Measurements from ENCODE around the gene IFIT1. TPM values are rescaled to one million over a fixed set of nuclear protein-coding genes. Genes with fewer than 3 reads are reported as not detected.

IFIT1 gene
- total RNA-seq, 4 donors from 2014 or later = 0.72 to 6.2 (median 4.7) TPM

- TF ChIP-seq CTCF (IDR thresholded peaks at IDR 0.05) = no peak
- TF ChIP-seq POLR2A (IDR thresholded peaks at IDR 0.05) = no peak
- WGBS, 2 donors = 58 to 72% methylated on average over 6 of the region's 6 CpGs
- intact Hi-C loops (cut with DNase I; ENCODE audit: low total_unique reads) = no loop called here
- no peak for DNase-seq (ENCODE audit: low spot score in 2 of 2)
- no peak overlapping the region for H3K4me3 ChIP-seq (ENCODE audit: low read depth, poor library complexity, severe bottlenecking)
Observed at GRCh38 chr10:89363729-89364442, 28.5 kb upstream of the IFIT1 start.

- H3K4me3 ChIP-seq (ENCODE audit: low read depth, poor library complexity, severe bottlenecking) = no peak overlapping the region
- intact Hi-C loops (cut with DNase I; ENCODE audit: low total_unique reads) = no loop called here
- 95 to 98% methylated on average over 1 of the region's 1 CpG for WGBS, 2 donors
- DNase-seq (ENCODE audit: low spot score in 2 of 2) = no peak
- no peak for TF ChIP-seq CTCF (IDR thresholded peaks at IDR 0.05)
- no peak for TF ChIP-seq POLR2A (IDR thresholded peaks at IDR 0.05)
Observed at GRCh38 chr10:89364531-89364930, 27.9 kb upstream of the IFIT1 start.

DNA sequence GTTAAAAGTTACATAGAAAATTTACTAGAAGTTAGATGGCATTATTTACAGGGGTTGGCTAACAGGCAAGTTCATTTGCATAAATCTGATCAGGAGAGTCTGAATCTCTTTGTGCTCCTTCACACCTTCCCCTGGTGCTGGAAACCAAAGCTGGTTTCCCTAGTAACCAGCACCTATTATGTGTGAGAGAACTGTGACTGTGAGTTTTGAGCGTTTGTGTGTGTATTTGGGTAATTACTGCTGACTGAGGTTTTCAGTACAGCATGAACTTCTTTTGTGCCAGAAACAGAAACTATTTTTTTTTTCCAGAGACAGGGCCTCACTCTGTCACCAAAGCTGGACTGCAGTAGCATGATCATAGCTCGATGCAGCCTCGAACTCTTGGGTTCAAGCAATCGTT, 24.9 kb upstream of the IFIT1 start:
- H3K4me3 ChIP-seq (ENCODE audit: low read depth, poor library complexity, severe bottlenecking) = no peak overlapping the region
- intact Hi-C loops (cut with DNase I; ENCODE audit: low total_unique reads) = no loop called here
- 49 to 54% methylated on average over 4 of the region's 4 CpGs for WGBS, 2 donors
- TF ChIP-seq POLR2A (IDR thresholded peaks at IDR 0.05) (no peak), CTCF (IDR thresholded peaks at IDR 0.05) (no peak)
- DNase-seq (ENCODE audit: low spot score in 2 of 2) = no peak

DNA sequence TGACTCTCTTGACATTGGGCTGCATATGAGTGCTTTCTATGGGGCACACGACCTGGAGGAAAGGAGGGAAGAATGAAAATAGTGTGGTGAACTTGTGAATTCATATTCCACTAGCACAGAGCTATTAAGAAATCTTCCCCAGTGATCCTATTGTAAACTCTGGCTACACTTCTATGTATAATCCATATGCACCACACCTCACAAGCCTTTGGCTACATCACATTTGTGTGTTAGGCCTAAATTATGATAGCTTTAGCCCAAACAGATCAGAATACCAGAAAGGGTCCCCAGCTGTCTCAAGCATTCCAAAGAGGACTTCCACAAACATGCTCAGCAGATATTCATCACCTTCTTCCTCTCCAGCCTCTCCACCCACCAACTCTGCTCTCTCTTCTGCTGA, 24.3 kb upstream of the IFIT1 start:
- DNase-seq (ENCODE audit: low spot score in 2 of 2) = no peak
- no peak overlapping the region for H3K4me3 ChIP-seq (ENCODE audit: low read depth, poor library complexity, severe bottlenecking)
- no peak for TF ChIP-seq POLR2A (IDR thresholded peaks at IDR 0.05)
- no peak for TF ChIP-seq CTCF (IDR thresholded peaks at IDR 0.05)
- intact Hi-C loops (cut with DNase I; ENCODE audit: low total_unique reads) = no loop called here
- WGBS, 2 donors = 70 to 82% methylated on average over 1 of the region's 1 CpG

GRCh38 chr10:89369156-89370105, 23.0 kb upstream of the IFIT1 start:
- TF ChIP-seq CTCF (IDR thresholded peaks at IDR 0.05) = no peak
- no peak for TF ChIP-seq POLR2A (IDR thresholded peaks at IDR 0.05)
- 54 to 64% methylated on average over 5 of the region's 5 CpGs for WGBS, 2 donors
- no peak for DNase-seq (ENCODE audit: low spot score in 2 of 2)
- H3K4me3 ChIP-seq (ENCODE audit: low read depth, poor library complexity, severe bottlenecking) = no peak overlapping the region
- intact Hi-C loops (cut with DNase I; ENCODE audit: low total_unique reads) = no loop called here

All from lower leg skin (tissue), 4 donors.